Ovary (tissue), 3 donors: ENCODE measurements around the gene PMS2.

Experiments used
- EP300 ChIP-seq: sonication (generic); formaldehyde crosslinking; IDR thresholded peaks from one replicate; pipeline ENCODE4 v1.6.1; 2017; ENCODE audit warnings: antibody characterized with exemption
- POLR2A ChIP-seq: fragments of 450-650 bp; IDR thresholded peaks from one replicate; pipeline ENCODE4 v1.6.1; 2017; ENCODE audit warnings: antibody characterized with exemption, mild to moderate bottlenecking, moderate library complexity
- TF ChIP-seq, protein P1 (sequence below), 3 donors: fragments of 450-650 bp in 2 of 3; fragments of 200-600 bp in 1 of 3; IDR thresholded peaks; one replicate each; pipeline versions ENCODE4 v1.5.1 to v1.8.0; 2016 to 2022; ENCODE audit warnings: antibody characterized with exemption in 3 of 3, mild to moderate bottlenecking in 1 of 3
- donor health status: DM: no; HTN: no; CAD: no.

DNA sequence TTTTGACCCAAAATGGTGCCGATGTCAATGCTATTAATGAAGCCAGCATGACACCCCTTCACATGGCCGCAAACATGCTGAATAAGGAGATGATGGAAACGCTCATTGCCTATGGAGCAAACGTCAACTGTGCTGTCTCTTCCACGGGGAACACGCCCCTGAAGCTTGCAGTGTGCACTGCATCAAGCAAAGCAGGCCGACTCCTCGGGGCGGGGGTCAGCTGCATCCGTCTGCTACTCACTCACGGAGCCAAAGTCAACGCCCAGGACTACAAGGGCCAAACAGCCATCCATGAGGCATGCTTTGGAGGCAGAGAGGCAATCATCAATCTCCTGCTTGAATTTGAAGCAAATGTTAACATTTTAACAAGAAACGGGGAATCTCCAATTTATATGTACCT, 26.8 kb upstream of the PMS2 start:
- TF ChIP-seq, protein P1, sequence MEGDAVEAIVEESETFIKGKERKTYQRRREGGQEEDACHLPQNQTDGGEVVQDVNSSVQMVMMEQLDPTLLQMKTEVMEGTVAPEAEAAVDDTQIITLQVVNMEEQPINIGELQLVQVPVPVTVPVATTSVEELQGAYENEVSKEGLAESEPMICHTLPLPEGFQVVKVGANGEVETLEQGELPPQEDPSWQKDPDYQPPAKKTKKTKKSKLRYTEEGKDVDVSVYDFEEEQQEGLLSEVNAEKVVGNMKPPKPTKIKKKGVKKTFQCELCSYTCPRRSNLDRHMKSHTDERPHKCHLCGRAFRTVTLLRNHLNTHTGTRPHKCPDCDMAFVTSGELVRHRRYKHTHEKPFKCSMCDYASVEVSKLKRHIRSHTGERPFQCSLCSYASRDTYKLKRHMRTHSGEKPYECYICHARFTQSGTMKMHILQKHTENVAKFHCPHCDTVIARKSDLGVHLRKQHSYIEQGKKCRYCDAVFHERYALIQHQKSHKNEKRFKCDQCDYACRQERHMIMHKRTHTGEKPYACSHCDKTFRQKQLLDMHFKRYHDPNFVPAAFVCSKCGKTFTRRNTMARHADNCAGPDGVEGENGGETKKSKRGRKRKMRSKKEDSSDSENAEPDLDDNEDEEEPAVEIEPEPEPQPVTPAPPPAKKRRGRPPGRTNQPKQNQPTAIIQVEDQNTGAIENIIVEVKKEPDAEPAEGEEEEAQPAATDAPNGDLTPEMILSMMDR (IDR thresholded peaks at IDR 0.05) = no peak
- TF ChIP-seq POLR2A (no peak), EP300 (no peak)
